C4-2B (cell line): ENCODE data around the gene PAK4.

Experiments used
- CTCF ChIP-seq: fragments of 450-650 bp; conservative IDR thresholded peaks from 2 replicates; pipeline ENCODE4 v1.5.1; 2017; ENCODE audit warnings: mild to moderate bottlenecking
- ZFX ChIP-seq: fragments of 450-650 bp; IDR thresholded peaks from 2 replicates; pipeline ENCODE4 v1.6.1; 2017

DNA sequence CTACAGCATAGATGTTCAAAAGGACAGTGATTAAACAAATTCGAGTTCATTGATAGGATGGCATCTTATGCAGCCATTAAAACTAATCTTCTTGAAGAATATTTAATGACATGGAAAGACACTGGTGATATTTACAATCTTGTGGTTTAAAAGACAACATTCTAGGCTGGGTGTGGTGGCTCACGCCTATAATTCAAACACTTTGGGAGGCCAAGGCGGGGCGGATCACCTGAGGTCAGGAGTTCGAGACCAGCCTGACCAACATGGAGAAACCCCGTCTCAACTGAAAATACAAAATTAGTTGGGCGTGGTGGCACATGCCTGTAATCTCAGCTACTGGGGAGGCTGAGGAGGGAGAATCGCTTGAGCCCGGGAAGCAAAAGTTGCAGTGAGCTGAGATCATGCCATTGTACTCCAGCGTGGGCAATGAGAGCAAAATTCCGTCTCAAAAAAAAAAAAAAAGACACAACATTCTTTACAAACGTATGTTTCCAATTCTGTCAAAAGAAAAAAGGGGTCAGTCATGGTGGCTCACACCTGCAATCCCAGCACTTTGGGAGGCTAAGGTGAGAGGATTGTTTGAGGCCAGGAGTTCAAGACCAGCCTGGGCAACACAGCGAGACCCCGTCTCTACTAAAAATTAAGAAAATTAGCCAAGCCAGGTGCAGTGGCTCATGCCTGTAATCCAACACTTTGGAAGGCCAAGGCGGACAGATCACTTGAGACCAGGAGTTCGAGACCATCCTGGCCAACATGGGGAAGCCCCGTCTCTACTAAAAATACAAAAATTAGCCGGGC, 2.5 kb upstream of the PAK4 start:
- TF ChIP-seq CTCF (no peak), ZFX (no peak)
